ENCODE measurements around the gene AP1M2.

The AP1M2 gene

GRCh38 chr19:10546817-10547216 is 40.3 kb downstream of the AP1M2 start:
- H3K9me3 ChIP-seq (ENCODE audit: control insufficient read depth, low read length) = no peaks in the 10 kb centered on the region

GRCh38 chr19:10544753-10545251 is 42.3 kb downstream of the AP1M2 start:
- H3K9me3 ChIP-seq (ENCODE audit: control insufficient read depth, low read length) = no peaks in the 10 kb centered on the region
- H3K4me3 ChIP-seq (ENCODE audit: low read depth, low read length) = peak overlapping the region; percentile 79
- peak overlapping the region; percentile 94 for H3K4me2 ChIP-seq (ENCODE audit: low read length)
- H3K9ac ChIP-seq = no peak overlapping the region
- no peak for TF ChIP-seq CTCF (IDR thresholded peaks at IDR 0.05)
- no peaks in the 10 kb centered on the region for H3K36me3 ChIP-seq (ENCODE audit: control insufficient read depth, insufficient read depth, low read length)
- H3K27ac ChIP-seq = peak overlapping the region; percentile 88
- no peak overlapping the region for H2AFZ ChIP-seq
- no peaks in the 10 kb centered on the region for H3K27me3 ChIP-seq (ENCODE audit: control insufficient read depth, insufficient read depth, low read length)
- peaks cover 7% of the 10 kb centered on the region for H3K4me1 ChIP-seq
- H3K79me2 ChIP-seq = peaks cover 13% of the 10 kb centered on the region

More at GRCh38 chr19:10546817-10547216, 40.3 kb downstream of the AP1M2 start:
- H3K27me3 ChIP-seq (ENCODE audit: control insufficient read depth, insufficient read depth, low read length) = no peaks in the 10 kb centered on the region
- H3K4me1 ChIP-seq = peaks cover 7% of the 10 kb centered on the region
- no peak overlapping the region for H3K4me2 ChIP-seq (ENCODE audit: low read length)
- no peak overlapping the region for H3K27ac ChIP-seq
- H3K36me3 ChIP-seq (ENCODE audit: control insufficient read depth, insufficient read depth, low read length) = no peaks in the 10 kb centered on the region
- peaks cover 13% of the 10 kb centered on the region for H3K79me2 ChIP-seq
- H3K4me3 ChIP-seq (ENCODE audit: low read depth, low read length) = no peak overlapping the region
- H3K9ac ChIP-seq = no peak overlapping the region
- no peak for TF ChIP-seq CTCF (IDR thresholded peaks at IDR 0.05)
- H2AFZ ChIP-seq = no peak overlapping the region

- no peak for TF ChIP-seq CTCF (IDR thresholded peaks at IDR 0.05)
- Histone ChIP-seq H3K4me3 (ENCODE audit: low read depth, low read length) (peak overlapping the region; percentile 79), H3K4me2 (ENCODE audit: low read length) (peak overlapping the region; percentile 94), H2AFZ (peak overlapping the region; percentile 95), H3K9ac (peak overlapping the region; percentile 91), H3K4me1 (peaks cover 7% of the 10 kb centered on the region), H3K9me3 (ENCODE audit: control insufficient read depth, low read length) (no peaks in the 10 kb centered on the region), H3K27ac (peak overlapping the region; percentile 88), H3K27me3 (ENCODE audit: control insufficient read depth, insufficient read depth, low read length) (no peaks in the 10 kb centered on the region), H3K79me2 (peaks cover 13% of the 10 kb centered on the region), H3K36me3 (ENCODE audit: control insufficient read depth, insufficient read depth, low read length) (no peaks in the 10 kb centered on the region)
Measured at GRCh38 chr19:10544242-10544752, 42.8 kb downstream of the AP1M2 start.

GRCh38 chr19:10543420-10544241 is 43.5 kb downstream of the AP1M2 start, which contains the start of gene ATG4D:
TSS of gene ATG4D (plus strand) at chr19:10543904. CDS start at chr19:10544091, 187 bp downstream.
- peaks cover 13% of the 10 kb centered on the region for H3K79me2 ChIP-seq
- no peaks in the 10 kb centered on the region for H3K27me3 ChIP-seq (ENCODE audit: control insufficient read depth, insufficient read depth, low read length)
- peak within 1 kb of the TSS; percentile 79 for H3K4me3 ChIP-seq (ENCODE audit: low read depth, low read length)
- peak within 1 kb of the TSS; percentile 88 for H3K27ac ChIP-seq
- peaks cover 7% of the 10 kb centered on the region for H3K4me1 ChIP-seq
- H3K36me3 ChIP-seq (ENCODE audit: control insufficient read depth, insufficient read depth, low read length) = no peaks in the 10 kb centered on the region
- TF ChIP-seq CTCF (IDR thresholded peaks at IDR 0.05) = peak; percentile 8
- no peaks in the 10 kb centered on the region for H3K9me3 ChIP-seq (ENCODE audit: control insufficient read depth, low read length)
- peak within 1 kb of the TSS; percentile 94 for H3K4me2 ChIP-seq (ENCODE audit: low read length)
- H3K9ac ChIP-seq = peak within 1 kb of the TSS; percentile 91
- peak within 1 kb of the TSS; percentile 95 for H2AFZ ChIP-seq
